NCI-H187 (cell line): ENCODE data around the gene BCCIP.
A peak's percentile ranks its signal among the peaks of the same experiment; 100 is the strongest.

Experiments
- DNase-seq, 2 experiments: peaks; one replicate each; lab custom pipeline; 2025; lab: John Stamatoyannopoulos, UW

Gene BCCIP

DNA sequence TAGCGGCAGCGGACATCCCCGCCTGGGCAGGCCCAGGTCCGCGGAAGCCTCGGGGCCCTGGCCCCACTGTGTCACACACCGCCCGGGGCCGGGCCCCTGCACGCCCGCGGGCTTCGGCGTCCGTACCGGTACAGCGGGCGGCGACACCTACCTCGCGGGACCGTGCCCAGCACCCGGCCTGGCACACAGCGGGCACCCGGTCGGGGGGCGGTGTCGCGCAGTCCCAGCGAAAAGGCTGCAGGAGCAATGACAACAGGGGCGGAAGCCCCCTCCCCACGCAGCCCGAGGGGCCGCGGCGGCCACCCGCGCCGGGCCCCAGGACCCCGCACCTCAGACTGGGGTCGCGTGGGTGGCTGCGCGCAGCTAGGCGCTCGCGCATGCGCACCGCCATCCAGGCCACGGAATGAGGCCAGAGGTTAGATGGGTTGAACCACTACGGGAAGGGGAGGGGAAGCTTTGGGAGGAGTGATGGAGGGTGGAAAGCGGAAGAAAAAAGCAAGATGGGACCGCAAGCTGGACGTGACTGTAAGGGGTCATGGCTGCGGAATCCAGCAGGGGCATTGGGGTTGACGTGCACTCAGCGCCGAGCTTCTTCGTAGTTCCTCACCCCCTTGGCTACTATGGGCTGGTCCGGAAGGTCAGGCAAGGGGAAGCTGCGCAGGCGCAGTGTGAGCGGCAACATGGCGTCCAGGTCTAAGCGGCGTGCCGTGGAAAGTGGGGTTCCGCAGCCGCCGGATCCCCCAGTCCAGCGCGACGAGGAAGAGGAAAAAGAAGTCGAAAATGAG lies at the start of gene BCCIP, which contains the start of gene UROS:
BCCIP (plus strand) TSS at position 669 of the 785 bp plus-strand sequence; CDS start at position 681, 12 bp downstream.
UROS (minus strand) TSS at position 381 of the 785 bp plus-strand sequence. CDS start 6,759 bp downstream, outside the sequence.
- peak; percentile 74 to 89 for DNase-seq

DNA sequence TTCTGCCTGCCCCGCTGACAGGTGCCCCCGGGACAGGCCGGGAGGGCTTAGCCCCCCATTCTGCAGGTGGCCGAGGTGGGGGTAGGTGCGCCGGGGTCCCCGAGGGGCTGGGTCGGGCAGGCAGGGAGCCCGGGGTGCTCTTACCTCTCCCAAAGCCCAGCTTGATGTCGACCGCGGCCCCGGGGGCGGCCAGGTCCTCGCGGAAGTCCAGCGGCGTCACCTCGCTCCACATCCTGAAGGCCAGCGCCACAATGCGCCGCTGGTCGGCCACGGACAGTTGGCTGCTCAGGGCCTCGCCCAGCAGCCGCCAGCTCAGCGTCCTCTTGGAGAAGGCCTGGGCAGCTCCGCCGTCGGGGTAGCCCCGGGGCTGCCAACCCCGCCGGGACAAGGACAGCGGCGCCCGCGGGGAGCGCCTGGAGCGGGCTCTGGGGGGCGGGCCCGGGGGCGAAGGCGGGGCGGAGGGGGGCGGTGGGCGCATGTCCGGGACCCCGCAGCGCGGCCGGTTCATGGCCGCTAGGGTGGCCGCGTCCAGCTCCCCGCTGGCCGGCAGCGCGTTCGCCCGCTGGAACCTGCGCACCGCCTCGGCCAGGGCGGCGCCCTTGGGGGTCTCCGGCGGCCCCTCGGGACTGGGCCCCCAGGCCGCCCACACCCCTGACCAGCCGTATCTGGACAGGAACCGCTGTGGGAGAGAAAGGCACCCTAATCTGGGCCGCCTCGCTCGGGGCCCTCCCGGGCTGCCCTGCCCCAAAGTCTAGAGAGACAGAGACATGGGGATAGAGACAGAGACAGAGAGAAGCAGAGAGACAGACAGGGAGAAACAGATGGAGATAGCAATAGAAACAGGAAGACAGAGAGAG lies 49.4 kb upstream of the BCCIP start:
- DNase-seq = no peak

DNA sequence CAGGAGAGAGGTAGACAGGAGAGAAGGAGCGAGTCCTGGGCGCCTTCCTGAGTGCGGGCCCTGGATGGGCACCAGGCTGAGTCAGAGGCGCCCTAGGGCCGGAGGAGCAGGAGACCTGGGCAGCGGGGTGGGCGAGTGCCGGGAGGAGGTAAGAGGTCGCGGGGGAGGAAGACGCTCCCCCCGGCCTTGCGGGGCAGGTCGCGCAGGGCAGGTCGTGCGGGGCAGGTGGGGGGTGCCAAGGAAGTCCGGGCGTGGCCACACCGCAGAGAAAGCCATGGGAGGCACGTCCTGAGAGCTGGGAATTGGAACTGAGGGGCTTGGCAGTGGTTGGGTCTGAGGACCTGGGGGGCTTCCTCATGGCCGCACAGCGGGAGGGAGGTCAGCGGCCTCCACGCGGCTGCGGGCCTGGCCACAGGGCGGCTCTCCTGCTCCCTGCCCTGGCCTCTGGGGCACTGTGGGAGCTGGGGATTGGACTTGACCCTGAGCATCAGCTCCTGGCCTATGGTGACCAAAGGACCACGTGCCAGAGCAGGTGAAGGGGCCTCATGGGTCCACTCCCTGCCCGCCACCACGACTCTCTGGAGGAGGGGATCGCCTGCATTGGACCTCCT lies 48.7 kb upstream of the BCCIP start:
- DNase-seq = no peak

DNA sequence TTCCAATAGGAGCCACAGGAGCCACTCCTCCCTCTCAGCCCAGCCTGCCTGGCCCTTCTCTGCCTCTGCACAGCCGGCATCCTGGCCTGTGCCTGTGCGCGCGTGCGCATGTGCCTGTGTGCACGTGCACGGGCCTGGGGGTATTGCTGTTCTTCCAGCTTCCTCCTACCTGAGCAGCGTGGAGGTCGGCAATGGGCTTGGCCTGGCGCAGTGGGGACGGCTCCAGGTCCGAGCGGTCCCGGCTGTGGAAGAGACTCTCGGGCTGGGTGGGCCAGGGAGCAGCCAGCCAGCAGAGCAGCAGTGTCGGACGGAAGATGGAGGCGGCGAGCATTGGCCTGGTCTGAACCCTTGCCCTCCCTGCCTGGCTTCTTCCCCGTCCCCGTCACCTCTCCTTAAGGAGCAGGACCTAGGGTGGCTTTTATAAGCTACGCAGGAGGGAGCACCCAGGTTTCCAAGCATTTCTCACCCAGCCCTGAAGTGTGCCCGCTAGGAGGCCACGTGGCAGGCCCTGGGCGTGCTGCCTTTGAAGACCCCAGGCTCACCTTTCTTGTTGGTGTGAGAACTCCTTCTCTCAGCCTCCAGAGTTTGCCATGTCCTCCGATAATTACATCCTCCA lies 47.7 kb upstream of the BCCIP start, which contains the start of gene MMP21:
MMP21 (minus strand) TSS at position 331 of the 616 bp plus-strand sequence; CDS start at position 331, 0 bp downstream.
- no peak for DNase-seq

DNA sequence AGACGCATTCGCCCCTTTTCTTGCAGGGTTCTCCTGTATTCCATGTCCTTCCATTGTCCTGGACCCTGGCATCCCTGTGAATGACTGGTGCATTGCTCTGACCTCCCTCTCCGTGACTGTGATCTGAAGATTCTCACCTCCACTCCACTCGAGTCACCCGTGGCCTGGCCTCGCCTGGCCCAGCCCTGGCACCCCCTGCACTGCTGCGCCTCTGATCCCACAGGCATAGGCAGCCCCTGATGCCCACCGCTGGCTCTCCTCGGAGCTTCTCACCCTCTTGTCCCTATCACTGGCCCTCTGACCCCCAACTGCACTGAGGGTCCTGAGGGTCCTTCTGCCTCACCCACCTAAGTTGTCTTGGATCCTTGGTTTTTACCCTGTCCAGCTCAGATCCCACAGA lies 45.5 kb upstream of the BCCIP start:
- no peak for DNase-seq

DNA sequence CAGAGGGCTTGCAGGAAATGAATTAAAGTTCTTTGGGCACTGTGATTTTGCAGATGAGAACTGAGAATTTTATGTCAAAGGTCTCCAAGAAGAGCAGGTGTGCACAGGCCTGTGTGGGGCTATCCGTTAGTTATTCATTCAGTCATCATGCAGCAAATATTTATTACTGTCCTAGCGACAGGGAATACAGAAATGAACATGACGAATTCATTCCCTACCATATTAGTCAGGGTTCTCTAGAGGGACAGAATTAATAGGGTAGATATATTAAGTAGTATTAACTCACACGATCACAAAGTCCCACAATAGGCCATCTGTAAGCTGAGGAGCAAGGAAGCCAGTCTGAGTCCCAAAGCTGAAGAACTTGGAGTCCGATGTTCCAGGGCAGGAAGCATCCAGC lies 44.8 kb upstream of the BCCIP start:
- no peak for DNase-seq

DNA sequence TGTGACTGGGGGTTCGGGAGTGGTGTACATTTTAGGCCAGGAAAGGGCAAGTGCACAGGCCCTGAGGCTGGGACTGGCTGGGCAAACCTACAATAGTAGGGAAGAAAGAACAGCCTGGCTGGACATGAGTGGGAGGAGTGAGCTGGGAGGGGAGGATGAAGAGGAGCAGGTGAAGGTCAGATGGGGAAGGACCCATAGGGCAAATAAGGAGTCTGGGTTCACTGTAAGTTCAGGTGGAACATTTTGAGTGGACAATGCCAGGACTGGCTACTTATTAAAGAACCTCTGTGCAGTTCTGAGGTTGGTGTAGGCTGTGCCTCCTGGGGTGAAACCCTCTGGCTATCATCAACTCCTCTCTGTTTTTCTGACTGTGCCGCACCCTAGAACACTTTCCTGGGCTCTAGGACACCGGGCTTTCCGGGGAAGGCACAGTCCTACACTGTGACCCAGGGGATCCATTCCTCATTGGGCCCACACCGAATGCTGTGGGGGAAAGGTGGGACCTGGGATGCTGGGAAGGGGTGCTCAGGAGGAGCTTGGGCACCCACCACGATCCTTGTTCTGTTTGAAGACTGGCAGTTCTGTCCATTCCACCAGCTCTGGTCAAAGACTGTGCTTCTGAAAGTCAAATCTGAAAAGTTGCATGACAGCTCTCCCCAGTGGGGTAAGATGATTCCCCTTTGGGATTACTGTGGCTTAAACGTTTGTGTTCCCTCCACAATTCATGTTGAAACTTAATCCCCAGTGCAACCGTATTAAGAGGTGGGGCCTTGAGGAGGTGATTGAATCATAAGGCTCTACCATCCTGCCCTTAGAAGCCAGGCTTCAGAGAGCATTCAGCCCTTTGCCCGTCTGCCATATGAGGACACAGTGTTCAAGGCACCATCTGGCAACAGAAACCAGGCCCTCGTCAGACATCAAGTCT lies 43.7 kb upstream of the BCCIP start:
- no peak for DNase-seq

DNA sequence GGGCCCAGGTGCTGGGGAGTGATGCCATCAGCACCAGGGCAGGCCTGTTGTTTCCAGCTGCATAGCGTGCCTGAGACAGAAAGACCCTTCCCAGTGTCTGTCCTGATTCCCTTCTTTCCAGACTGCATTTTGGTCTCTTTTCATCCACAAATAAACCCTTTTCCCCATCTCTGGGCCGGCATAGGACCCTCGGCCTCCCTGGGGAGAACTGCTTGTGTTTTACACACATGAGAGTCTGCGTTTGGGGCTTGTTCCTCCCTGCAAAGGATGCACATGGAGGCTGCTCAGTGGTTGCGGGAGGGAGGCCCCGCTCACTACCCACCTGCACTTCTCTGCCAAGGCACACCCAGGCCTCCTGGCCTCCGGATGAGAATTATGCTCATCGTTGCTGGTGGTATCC lies 42.0 kb upstream of the BCCIP start:
- no peak for DNase-seq

DNA sequence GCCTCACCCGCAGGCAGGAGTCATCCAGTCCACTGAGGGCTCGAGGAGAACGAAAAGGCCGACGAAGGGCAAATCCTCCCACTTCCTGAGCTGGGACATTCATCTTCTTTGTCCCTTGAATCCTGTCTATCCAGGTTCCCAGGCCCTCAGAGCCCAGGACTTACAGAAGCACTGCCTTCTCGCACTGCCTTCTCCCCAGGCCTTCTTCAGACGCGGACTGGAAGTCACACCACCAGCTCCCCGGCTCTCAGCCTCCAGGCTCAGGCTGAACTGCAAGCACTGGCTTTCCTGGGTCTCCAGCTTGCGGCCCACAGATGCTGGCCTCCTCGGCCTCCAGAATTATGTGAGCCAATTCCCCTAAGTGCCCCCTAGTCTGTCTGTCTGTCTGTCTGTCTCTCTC lies 41.3 kb upstream of the BCCIP start:
- no peak for DNase-seq

DNA sequence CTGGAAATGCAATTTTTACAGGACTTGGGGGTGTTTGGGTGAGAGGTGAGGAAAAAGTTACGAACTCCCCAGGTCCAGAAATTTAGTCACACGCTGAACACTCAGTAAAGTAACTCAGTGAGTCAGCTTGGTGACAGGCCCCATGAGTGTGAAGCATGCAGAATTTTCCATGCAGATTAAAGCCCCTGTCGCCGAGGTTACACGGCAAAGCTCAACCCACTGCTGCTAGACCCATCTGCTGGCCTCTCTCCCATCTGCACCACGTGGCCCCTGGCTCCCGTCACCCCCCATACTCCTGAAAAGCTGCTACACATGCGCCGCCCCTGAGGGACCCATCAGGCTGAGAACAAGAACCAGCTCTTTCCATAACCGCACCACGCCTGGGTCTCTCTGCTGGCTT lies 40.7 kb upstream of the BCCIP start:
- DNase-seq = no peak

DNA sequence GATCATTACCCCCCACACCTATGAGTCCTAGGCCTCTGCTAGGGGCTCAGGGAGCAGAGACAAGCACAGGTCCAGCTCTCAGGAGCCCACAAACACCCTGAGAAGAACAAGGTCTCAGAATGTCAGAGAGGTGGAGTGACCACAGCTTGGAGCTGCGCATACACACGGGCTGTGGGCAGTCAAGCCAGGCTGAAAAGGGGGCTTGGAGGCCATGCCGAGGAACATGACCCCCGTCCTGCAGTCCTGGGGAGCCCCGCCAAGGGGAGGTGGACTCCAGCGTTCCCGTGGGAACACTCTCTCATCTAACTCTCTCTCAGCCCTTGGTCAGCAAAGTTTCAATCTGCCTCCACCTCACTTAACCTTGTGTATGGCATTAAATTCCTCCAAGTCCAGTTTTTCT lies 39.9 kb upstream of the BCCIP start:
- DNase-seq = no peak

DNA sequence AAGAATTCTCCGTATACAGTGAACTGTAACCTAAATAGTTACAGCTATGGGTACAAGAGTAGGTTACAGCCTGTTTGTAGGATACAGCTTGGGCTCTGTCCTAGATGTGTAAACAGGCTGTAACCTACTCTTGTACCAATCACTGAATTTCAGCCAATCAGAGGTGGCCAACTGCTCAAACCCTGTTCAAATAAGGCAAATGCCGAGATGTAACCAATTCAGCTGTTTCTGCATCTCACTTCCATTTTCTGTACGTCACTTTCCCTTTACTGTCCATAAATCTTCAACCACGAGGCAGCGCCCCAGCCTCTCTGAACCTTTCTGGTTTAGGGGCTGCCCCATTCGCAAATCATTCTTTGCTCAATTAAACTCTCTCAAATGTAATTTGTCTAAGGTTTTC lies 39.4 kb upstream of the BCCIP start:
- DNase-seq = no peak

DNA sequence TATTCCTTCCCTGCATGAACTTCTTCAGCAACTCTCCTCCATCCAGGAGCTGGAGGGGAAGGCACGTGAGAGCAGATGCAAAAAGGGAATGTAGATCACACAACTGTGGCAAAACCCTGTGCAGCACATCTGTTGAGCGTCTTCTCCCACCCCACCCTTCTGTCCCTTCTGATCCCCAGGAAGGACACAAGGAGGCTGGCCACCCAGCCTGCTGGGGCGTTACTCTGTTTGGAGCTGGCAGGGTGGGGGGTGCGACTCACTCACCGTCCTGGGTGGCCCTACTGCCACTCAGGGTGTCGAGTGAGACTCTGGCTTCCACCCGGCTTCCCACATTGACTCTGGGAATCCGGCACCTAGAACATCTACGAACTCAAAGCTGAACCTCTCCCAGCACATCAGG lies 37.6 kb upstream of the BCCIP start:
- DNase-seq = no peak

DNA sequence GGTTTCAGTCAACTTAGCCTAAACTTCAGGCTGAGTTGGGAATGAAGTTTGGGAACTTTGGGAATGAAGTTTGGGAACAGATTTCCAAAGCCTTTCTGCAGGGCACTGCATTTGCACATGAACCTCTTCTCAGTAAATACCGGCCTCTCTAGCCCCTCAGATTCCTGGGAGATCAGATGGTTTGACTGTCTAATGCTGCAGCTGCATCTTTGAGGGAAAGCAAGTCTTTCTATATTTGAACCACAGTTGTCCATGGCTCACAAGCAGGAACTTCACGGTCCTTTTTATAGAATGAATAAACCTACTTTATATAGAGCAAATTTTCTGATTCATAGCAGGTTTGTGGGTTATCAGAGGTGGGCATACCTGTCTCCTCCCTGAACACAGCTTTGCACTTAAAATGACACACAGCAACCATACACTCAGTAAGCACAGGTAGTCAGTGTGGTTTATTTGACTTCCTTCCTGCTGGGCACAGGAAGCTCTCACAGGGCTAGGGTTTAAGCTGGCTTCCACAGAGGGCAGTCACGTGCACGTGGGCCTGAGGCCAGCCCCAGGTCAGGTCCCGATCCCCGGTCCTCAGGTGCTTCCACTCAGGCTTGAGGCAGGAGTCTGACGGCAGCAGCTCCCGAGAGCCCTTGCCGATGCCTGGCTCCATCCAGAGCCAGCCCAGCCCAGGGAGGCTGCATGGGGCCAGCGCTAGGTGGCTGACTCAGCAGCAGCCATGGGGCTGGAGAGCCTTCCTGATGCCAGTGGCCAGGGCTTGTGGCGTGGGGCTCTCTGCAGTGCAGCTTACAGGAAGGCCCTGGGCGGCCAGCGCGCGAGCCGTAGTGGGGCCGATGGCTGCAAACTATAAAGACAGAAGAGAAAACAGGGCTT lies 35.0 kb upstream of the BCCIP start:
- DNase-seq = no peak

DNA sequence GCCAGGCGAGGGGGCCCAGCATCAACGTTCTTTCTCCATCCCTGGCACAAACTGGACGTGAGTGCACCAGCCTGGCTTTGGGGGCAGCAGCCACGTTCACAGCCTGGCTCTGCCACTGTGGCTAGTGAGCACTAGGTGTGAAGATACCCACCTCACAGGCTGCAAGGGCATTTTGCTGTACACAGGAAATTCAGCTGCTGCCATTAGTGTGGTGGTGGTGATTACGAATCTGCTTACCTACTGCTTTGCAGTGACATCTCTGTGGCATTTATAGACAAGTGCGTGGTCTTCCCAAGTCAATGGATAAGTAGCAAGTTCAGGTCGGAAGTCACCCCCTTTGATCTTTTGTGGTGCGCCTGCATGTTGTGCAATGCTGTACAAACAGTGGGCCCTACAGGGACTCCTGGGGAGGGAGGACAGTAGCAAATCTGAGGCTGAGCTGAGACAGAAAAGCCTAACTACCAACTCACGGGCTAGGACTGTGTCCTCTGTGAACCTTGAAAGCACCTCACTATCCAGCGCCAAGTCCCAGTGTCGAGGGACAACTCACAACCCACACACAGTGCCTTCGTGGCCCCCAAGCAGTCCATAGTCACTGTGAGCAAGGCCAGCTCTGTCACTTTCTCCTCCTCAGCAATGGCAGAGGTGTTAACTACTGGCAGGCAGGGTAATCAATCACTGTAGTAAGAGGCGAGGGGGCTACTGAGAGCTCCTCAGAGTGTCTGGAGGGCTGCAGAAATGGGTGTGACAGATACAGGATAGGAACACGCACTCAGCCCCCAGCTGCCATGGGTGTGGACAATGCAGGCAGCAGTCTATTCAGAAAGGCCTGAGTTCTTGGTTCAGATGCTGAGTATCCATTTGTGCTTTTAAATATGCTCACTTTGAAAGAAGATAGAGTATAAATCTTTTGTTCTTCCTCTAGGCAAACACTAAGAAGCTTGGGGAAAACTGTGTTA lies 30.7 kb upstream of the BCCIP start:
- DNase-seq = no peak

DNA sequence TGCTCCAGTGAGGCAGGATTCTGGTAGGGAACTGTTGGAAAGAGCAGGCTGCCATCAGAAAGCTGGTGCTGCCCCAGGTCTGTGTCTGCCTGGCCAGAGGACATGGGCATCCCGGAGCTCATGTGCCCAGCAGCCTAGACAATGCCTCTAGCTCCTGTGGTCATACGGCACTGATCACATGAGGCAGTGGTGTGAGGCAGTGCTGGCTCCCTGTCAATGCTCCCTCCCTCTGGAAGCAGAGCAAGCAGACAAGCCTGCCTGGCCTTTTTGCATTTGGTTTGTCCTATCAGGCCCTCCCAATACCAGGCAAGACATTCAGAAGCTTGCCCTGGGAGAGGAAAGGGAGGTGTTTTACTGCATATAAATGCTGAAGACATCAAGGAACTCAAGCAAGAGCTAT lies 28.2 kb upstream of the BCCIP start:
- no peak for DNase-seq

DNA sequence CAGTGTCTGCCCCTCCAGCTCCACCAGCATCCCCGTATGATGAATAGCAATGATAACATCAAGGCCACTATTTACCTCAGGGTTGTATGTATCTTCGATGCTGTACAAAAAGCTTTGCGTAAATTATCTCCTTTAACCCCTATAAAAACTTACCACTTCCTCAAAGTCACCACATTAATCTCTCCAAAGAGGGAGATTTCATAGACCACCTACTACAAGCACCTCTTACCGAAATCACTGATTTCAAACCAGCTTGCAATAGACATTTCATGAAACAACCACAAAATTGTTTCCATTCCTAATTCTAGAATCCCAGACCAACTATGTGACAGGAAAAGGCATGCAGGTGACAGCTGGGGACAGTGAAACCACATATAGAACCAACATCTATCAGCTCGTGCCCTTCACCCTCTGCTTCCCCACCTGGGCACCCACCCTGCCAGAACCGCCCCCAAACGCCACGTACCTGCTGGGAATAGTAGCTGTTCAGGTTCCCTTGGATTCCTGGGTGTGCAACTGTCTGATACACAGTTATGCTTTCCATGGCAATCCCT lies 27.6 kb upstream of the BCCIP start:
- no peak for DNase-seq

DNA sequence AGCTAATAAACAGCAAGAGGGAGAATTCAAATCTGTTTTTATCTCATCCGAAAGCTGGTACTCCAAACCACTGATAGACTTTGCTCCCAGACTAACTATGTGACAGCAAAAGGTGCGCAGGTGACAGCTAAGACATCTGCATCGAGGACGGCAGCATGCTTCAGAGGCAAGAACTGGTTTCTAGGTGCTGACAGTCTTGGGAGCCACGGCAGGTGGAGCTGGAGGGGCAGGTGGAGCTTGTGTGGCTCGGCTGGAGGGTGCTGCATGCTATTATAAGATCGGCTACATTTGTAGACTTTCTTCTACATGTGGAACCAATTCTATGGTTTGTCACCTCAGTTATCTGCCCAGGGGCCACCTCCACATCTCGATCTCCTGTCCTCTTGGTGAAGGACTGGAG lies 25.9 kb upstream of the BCCIP start:
- no peak for DNase-seq
